ENCODE results near the gene KLHL17.
"Not testable (repeated sequence)": the region's sequence is repeated elsewhere in the genome, so short reads cannot be mapped to it uniquely, and the experiment has no call there.

The KLHL17 gene

DNA sequence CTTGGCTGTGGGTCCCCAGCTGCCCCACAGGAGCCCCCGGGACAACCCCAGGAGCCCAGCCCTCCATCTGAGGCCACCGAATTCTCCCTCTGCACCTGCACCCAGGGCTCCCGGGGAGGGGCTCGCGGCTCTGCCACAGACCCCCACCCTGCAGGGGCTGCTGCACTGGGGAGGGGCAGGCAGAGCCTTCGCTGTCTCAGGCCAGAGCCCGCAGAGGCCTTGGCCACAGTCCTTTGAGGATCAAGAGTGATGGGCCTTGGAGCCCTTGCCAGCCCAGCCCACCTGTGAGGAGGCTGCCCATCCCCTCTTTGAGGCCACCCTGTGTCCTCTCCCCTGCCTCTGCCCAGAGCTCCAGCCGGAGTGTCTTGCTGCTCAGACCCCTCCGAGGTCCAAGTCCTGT is 15.0 kb downstream of the KLHL17 start:
- H3K4me3 ChIP-seq (ENCODE audit: low read depth in 1 of 2, low read length in 2 of 2) = no peak overlapping the region
- no peaks in the 10 kb centered on the region for H3K36me3 ChIP-seq (ENCODE audit: control insufficient read depth in 1 of 2, insufficient read depth in 2 of 2, low read length in 2 of 2)
- no peaks in the 10 kb centered on the region for H3K9me3 ChIP-seq (ENCODE audit: control insufficient read depth in 1 of 2, low read length in 2 of 2)
- H3K27ac ChIP-seq (ENCODE audit: low read length) = no peak overlapping the region
- peaks cover 0 to 7% of the 10 kb centered on the region in 2 donors for H3K4me1 ChIP-seq (ENCODE audit: control insufficient read depth in 1 of 2, insufficient read depth in 2 of 2, low read length in 2 of 2)
- peaks cover 6% of the 10 kb centered on the region for H3K27me3 ChIP-seq (ENCODE audit: low read depth, low read length)

DNA sequence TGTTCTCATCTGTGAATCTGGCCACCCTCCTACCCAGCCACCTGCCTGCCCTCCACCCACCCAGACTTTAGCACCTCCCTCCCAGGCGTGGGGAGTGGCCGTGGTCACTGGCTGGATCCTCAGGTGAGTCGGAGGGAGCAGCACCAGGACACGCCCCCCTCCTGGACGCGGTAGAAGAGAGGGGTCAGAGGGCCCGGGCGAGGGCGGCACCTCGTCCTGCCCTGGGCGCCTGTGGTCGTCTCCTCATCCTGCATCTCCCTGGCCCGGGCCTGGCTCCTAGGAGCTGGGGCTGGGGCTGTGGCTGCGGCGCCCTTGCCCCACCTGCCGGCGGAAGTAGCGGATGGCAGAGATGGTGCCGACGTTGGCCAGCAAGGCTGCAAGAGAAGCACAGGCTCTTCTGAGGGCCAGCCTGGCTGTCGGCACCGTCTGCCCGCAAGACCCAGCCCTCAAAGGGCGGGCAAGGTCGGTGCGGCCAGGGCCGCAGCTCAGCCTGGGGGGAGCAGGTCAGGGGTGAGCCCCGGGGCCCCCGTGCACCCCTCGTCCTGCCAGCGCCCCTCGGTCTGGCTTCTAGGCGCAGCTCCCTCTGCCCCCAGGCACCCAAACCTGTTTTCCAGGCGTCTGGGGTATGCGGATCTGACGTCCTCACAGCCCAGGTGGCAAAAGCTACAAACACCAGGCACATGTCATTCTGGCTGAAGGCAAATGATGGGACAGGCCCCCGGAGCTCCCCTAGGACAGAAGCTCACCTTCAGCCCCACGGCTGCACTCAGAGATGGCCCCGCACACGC is 15.7 kb downstream of the KLHL17 start:
- Histone ChIP-seq H3K36me3 (ENCODE audit: control insufficient read depth in 1 of 2, insufficient read depth in 2 of 2, low read length in 2 of 2) (no peaks in the 10 kb centered on the region), H3K4me1 (ENCODE audit: control insufficient read depth in 1 of 2, insufficient read depth in 2 of 2, low read length in 2 of 2) (peaks cover 0 to 7% of the 10 kb centered on the region in 2 donors), H3K27me3 (ENCODE audit: low read depth, low read length) (no peaks in the 10 kb centered on the region), H3K4me3 (ENCODE audit: low read depth in 1 of 2, low read length in 2 of 2) (peak overlapping the region in 1 of 2 donors; percentile 51), H3K9me3 (ENCODE audit: control insufficient read depth in 1 of 2, low read length in 2 of 2) (no peaks in the 10 kb centered on the region), H3K27ac (ENCODE audit: low read length) (no peak overlapping the region)

DNA sequence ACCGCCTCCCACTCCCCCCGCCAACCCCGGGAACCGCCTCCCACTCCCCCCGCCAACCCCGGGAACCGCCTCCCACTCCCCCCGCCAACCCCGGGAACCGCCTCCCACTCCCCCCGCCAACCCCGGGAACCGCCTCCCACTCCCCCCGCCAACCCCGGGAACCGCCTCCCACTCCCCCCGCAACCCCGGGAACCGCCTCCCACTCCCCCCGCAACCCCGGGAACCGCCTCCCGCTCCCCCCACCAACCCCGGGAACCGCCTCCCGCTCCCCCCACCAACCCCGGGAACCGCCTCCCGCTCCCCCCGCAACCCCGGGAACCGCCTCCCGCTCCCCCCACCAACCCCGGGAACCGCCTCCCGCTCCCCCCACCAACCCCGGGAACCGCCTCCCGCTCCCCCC is 16.4 kb downstream of the KLHL17 start:
- H3K36me3 ChIP-seq (ENCODE audit: control insufficient read depth in 1 of 2, insufficient read depth in 2 of 2, low read length in 2 of 2); H3K27me3 ChIP-seq (ENCODE audit: low read depth, low read length); H3K9me3 ChIP-seq (ENCODE audit: control insufficient read depth in 1 of 2, low read length in 2 of 2); H3K4me1 ChIP-seq (ENCODE audit: control insufficient read depth in 1 of 2, insufficient read depth in 2 of 2, low read length in 2 of 2); H3K27ac ChIP-seq (ENCODE audit: low read length); H3K4me3 ChIP-seq (ENCODE audit: low read depth in 1 of 2, low read length in 2 of 2): not testable (repeated sequence)

DNA sequence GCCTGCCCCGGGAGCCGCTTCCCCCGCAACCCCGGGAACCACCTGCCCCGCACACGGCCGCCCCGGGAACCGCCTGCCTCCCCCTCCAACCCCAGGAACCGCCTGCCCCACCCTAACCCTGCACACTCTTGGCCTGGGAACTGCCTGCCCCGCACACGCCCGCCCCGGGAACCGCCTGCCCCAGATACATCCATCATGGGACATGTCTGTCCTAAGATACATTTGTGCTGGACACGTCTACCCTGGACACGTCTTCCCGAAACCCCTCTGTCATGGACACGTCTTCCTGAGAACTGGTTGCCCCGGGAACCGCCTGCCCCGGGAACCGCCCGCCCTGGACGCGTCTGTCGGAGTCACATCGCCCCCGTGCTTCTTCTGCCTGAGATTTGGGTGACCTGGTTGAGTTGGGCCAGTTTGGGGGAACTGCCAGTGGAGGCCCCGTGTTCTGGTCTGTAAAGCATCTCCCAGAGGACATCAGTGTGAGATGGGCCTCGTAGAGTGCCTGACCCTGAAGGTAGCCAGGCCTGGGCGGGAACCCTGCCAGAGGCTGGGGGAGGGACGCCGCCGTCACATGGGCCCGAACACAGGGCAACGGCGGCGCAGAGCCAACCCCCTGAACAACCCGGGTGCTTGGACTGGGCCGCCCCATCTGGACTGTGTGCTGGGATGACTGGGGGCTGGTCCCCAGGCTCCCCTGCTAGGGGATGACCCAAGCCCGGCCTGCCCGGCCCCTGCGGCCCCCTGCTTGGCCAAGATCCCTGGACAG is 17.9 kb downstream of the KLHL17 start:
- no peaks in the 10 kb centered on the region for H3K36me3 ChIP-seq (ENCODE audit: control insufficient read depth in 1 of 2, insufficient read depth in 2 of 2, low read length in 2 of 2)
- no peak overlapping the region for H3K4me3 ChIP-seq (ENCODE audit: low read depth in 1 of 2, low read length in 2 of 2)
- peaks cover 0 to 7% of the 10 kb centered on the region in 2 donors for H3K4me1 ChIP-seq (ENCODE audit: control insufficient read depth in 1 of 2, insufficient read depth in 2 of 2, low read length in 2 of 2)
- no peak overlapping the region for H3K27ac ChIP-seq (ENCODE audit: low read length)
- H3K27me3 ChIP-seq (ENCODE audit: low read depth, low read length) = no peaks in the 10 kb centered on the region
- H3K9me3 ChIP-seq (ENCODE audit: control insufficient read depth in 1 of 2, low read length in 2 of 2) = no peaks in the 10 kb centered on the region

DNA sequence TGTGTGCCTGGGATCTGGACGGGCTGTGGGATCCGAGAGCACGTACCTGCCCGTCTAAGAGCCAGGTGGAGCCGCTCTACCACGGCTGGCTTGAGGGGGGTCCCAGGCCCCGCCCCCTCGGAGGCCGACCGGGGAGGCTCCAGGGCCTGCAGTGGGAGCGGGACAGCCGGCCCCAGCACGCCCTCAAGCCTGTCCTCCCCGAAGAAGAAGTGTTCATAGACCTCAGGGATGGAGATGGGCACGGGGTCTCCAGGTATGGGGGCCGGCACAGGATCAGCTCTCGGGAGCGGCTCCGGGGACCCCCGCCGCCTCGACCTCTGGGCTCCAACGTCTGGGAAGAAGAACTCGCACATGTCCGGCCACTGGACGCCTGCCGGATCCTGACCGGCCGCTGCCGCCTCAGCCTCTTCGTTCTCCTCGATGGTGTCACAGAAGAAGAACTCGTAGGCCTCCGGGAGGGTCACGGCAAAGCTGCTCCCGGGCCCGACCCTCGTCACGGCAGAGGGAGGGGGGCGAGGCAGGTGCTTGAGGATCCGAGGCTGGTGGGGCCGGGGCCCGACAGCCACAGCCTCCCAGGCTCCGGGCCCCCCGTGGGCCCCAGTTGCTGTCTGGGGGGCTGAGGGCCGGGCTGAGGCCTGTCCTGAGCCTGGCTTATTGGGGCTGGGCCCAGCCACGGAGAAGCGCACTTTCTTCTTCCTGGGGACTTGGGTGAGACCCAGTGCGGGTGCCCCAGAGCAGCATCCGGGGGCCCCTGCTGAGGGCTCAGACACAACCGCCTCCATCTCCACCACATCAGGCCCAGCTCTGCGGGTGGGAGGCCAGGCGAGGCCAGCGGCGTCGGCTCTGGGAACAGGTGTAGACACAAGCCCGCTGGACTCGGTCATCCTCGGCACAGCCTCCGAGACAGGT is 18.7 kb downstream of the KLHL17 start:
- no peaks in the 10 kb centered on the region for H3K27me3 ChIP-seq (ENCODE audit: low read depth, low read length)
- H3K27ac ChIP-seq (ENCODE audit: low read length) = no peak overlapping the region
- H3K36me3 ChIP-seq (ENCODE audit: control insufficient read depth in 1 of 2, insufficient read depth in 2 of 2, low read length in 2 of 2) = no peaks in the 10 kb centered on the region
- H3K4me1 ChIP-seq (ENCODE audit: control insufficient read depth in 1 of 2, insufficient read depth in 2 of 2, low read length in 2 of 2) = peaks cover 0 to 11% of the 10 kb centered on the region in 2 donors
- no peak overlapping the region for H3K4me3 ChIP-seq (ENCODE audit: low read depth in 1 of 2, low read length in 2 of 2)
- H3K9me3 ChIP-seq (ENCODE audit: control insufficient read depth in 1 of 2, low read length in 2 of 2) = no peaks in the 10 kb centered on the region

DNA sequence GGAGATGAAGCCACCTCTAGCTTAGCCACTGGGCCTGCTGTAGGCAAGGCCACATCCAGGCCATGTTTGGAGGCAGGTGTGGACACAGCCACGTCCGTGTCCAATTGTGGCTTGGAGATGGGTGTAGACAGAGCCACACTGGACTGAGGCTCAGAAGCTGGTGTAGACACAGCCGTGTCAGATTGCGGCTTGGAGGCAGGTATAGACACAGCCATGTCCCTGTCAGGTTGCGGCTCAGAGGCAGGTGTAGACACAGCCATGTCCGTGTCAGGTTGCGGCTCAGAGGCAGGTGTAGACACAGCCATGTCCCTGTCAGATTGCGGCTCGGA is 19.3 kb downstream of the KLHL17 start:
- Histone ChIP-seq H3K4me1 (ENCODE audit: control insufficient read depth in 1 of 2, insufficient read depth in 2 of 2, low read length in 2 of 2) (peaks cover 0 to 14% of the 10 kb centered on the region in 2 donors), H3K27ac (ENCODE audit: low read length) (no peak overlapping the region), H3K9me3 (ENCODE audit: control insufficient read depth in 1 of 2, low read length in 2 of 2) (no peaks in the 10 kb centered on the region), H3K4me3 (ENCODE audit: low read depth in 1 of 2, low read length in 2 of 2) (no peak overlapping the region), H3K27me3 (ENCODE audit: low read depth, low read length) (no peaks in the 10 kb centered on the region), H3K36me3 (ENCODE audit: control insufficient read depth in 1 of 2, insufficient read depth in 2 of 2, low read length in 2 of 2) (no peaks in the 10 kb centered on the region)

DNA sequence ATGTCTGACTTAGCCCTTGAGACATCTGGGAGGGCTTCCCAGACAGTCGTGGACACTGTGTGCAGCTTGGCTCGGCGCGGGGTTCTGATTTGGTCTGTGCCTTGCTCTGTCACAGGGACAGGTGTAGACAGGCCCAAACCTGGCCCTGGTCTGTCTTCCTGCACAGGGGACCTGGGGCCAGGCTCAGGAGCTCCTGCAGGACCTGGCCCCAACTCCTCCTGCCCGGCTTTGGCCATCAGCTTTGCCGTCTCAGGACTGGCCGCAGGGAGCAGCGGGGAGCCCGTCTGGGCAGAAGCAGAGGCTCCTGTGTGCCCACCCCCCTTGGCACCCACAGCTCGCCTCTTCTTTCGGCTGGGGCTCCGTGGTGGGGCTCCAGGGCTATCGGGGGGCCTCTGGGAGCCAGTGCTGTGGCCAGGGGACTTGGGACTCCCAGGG is 19.8 kb downstream of the KLHL17 start:
- Histone ChIP-seq H3K4me3 (ENCODE audit: low read depth in 1 of 2, low read length in 2 of 2) (no peak overlapping the region), H3K36me3 (ENCODE audit: control insufficient read depth in 1 of 2, insufficient read depth in 2 of 2, low read length in 2 of 2) (no peaks in the 10 kb centered on the region), H3K9me3 (ENCODE audit: control insufficient read depth in 1 of 2, low read length in 2 of 2) (no peaks in the 10 kb centered on the region), H3K4me1 (ENCODE audit: control insufficient read depth in 1 of 2, insufficient read depth in 2 of 2, low read length in 2 of 2) (peaks cover 0 to 14% of the 10 kb centered on the region in 2 donors), H3K27ac (ENCODE audit: low read length) (no peak overlapping the region), H3K27me3 (ENCODE audit: low read depth, low read length) (peaks cover under 1% of the 10 kb centered on the region)

DNA sequence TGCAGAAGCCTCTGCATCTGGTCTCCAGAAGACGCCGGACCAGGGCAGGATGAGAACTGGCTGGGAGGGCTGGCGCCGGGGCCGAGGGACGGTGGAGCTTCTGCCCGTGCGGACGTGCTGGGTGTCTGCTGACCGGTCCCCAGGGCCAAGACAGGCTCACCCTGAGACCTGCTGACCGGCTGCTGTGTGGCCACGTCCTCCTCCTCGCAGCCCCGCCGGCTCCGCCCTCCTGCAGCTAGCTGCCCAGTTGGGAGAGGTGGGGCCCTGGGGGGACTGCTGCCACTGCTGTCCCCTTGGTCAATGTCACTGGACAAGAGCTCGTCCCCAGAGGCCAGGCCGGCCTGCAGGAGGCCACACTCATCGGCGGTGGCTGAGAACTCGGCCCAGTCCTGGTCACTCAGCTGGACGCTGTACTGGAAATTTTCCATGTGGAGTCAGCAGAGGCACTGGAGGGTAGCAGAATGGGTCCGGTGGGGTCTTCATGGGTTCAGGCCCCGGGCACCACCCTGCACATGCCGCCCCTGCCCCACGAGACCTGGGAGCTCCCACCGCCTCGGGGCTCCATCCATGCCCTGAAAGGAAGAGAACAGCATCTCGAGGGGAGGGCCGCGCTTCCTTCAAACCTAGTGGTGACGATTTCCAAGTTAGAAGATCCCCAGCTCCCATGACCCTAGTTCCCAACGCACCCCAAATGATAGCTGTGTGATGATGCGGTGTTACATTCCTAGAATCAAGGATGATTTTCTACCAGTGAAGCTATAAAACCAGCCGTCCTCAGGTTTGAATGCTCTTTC is 20.4 kb downstream of the KLHL17 start:
- no peak overlapping the region for H3K4me3 ChIP-seq (ENCODE audit: low read depth in 1 of 2, low read length in 2 of 2)
- no peaks in the 10 kb centered on the region for H3K36me3 ChIP-seq (ENCODE audit: control insufficient read depth in 1 of 2, insufficient read depth in 2 of 2, low read length in 2 of 2)
- no peaks in the 10 kb centered on the region for H3K9me3 ChIP-seq (ENCODE audit: control insufficient read depth in 1 of 2, low read length in 2 of 2)
- no peak overlapping the region for H3K27ac ChIP-seq (ENCODE audit: low read length)
- H3K4me1 ChIP-seq (ENCODE audit: control insufficient read depth in 1 of 2, insufficient read depth in 2 of 2, low read length in 2 of 2) = peaks cover 0 to 12% of the 10 kb centered on the region in 2 donors
- H3K27me3 ChIP-seq (ENCODE audit: low read depth, low read length) = peaks cover 5% of the 10 kb centered on the region

DNA sequence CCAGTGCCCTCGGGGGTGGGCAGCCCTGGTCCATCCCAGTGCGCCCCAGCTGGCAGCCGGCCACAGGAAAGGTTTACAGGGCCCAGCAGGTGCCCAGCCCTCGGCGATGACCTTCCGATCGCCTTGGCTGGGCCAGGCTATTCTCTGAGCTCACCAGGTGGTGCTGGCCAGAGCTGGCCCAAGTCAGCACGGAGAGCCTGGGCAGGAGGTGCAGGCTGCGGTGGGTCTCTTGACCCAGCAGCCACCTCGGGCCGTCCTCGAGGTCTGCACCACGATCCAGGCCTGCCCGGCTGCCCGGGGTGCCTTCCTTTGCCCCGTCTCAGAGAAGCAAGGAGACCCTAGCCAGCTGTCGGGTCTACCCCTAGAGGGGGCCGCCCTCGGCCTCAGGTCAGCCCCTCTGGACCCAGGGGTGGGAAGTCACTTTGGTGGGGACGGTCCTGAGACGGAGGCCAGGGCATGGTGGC is 21.1 kb downstream of the KLHL17 start:
- Histone ChIP-seq H3K27me3 (ENCODE audit: low read depth, low read length) (peaks cover 5% of the 10 kb centered on the region), H3K27ac (ENCODE audit: low read length) (no peak overlapping the region), H3K4me1 (ENCODE audit: control insufficient read depth in 1 of 2, insufficient read depth in 2 of 2, low read length in 2 of 2) (peaks cover 0 to 6% of the 10 kb centered on the region in 2 donors), H3K9me3 (ENCODE audit: control insufficient read depth in 1 of 2, low read length in 2 of 2) (no peaks in the 10 kb centered on the region), H3K36me3 (ENCODE audit: control insufficient read depth in 1 of 2, insufficient read depth in 2 of 2, low read length in 2 of 2) (no peaks in the 10 kb centered on the region), H3K4me3 (ENCODE audit: low read depth in 1 of 2, low read length in 2 of 2) (no peak overlapping the region)

DNA sequence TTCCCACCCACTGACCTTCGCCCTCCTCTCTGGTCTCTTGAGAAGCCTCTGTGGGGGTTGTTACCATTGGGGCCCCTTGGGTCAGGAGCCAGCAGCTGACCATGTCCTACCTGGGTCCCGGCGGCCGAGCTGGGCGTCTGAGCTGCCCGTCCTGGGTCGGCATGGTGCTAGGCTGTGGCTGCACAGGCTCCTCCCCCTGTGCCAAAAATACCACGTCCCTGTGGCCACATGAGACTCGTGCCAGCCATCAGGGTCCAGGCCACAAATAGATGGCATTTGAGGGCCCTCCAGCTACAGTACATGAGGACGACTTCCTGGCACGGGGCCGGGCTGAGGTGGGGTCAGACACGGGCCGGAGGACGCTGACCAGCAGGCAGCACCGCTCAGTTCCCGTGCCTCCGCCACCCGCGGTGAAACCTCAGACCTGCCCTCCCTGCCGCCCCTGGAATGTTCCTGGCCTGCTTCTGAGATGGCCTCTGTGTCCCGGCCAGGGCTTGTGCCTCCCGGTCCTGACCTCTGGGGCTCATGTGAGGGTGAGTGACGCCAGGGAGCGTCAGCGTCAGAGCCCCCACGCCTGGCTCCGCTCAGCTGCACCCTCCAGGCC is 21.7 kb downstream of the KLHL17 start, which contains the start of gene PERM1:
Gene PERM1 (minus strand): TSS at position 139 of the 604 bp plus-strand sequence. CDS start 1,064 bp downstream, outside the sequence.
- H3K36me3 ChIP-seq (ENCODE audit: control insufficient read depth in 1 of 2, insufficient read depth in 2 of 2, low read length in 2 of 2) = no peaks in the 10 kb centered on the region
- H3K4me3 ChIP-seq (ENCODE audit: low read depth in 1 of 2, low read length in 2 of 2) = no peak within 1 kb of the TSS
- no peak within 1 kb of the TSS for H3K27ac ChIP-seq (ENCODE audit: low read length)
- H3K9me3 ChIP-seq (ENCODE audit: control insufficient read depth in 1 of 2, low read length in 2 of 2) = no peaks in the 10 kb centered on the region
- H3K4me1 ChIP-seq (ENCODE audit: control insufficient read depth in 1 of 2, insufficient read depth in 2 of 2, low read length in 2 of 2) = peaks cover 0 to 6% of the 10 kb centered on the region in 2 donors
- peaks cover 5% of the 10 kb centered on the region for H3K27me3 ChIP-seq (ENCODE audit: low read depth, low read length)
